ENCODE data around the gene ZMYND15. TPM values are rescaled to one million over a fixed set of nuclear protein-coding genes. Genes with fewer than 3 reads are reported as not detected.
"Not testable (repeated sequence)": the region's sequence is repeated elsewhere in the genome, so short reads cannot be mapped to it uniquely, and the experiment has no call there.

ZMYND15 gene
- polyA plus RNA-seq (2011; rRNA removed) = 0.15 and 0.16 TPM in 2 replicates
- 0.13 and 0.22 TPM in 2 replicates for polyA plus RNA-seq (2012; cell fraction: cytosol; rRNA removed)
- 0.96 and 1.1 TPM in 2 replicates for polyA plus RNA-seq (2012; cell fraction: nucleus; rRNA removed)
- 0.19 to 0.22 TPM (median 0.20 TPM) in 3 replicates for polyA plus RNA-seq (2017; fragmentation: RNase III; extraction: RNeasy Plus Mini Kit Qiagen cat#74134 plus additional on column Dnase treatment)
- polyA minus RNA-seq (2011; rRNA and poly(A)+ RNA removed) = 0.24 and 0.50 TPM in 2 replicates

GRCh38 chr17:4739122-4740024 is at the start of gene ZMYND15, which contains the start of gene CXCL16:
ZMYND15 (plus strand) TSS chr17:4739833; CDS start chr17:4740549, 716 bp downstream.
CXCL16 (minus strand) TSS chr17:4739928; CDS start chr17:4739339, 589 bp downstream.
- H3K9me3 ChIP-seq = no peaks in the 10 kb centered on the region
- 4% methylated on average over 50 of the region's 100 CpGs for WGBS (ENCODE audit: missing lambda C conversion rate)
- CTCF ChIA-PET = interaction anchor here (1.2 to 10.2 kb wide), 4 partner anchors 9 to 173 kb away, joined by 3 to 115 read pairs (median 4); partner anchors contain the start of genes ARRB2, GLTPD2 and VMO1
- POLR2A ChIA-PET = interaction anchor here (1.0 to 1.8 kb wide), 2 partner anchors 29 to 51 kb away, joined by 3 to 6 read pairs; no protein-coding TSS in a partner anchor
- H3K4me2 ChIP-seq = peak within 1 kb of the TSS; percentile 99
- no peak for FAIRE-seq
- peak within 1 kb of the TSS; percentile 86 for H3K4me3 ChIP-seq
- peak within 1 kb of the TSS; percentile 79 to 87 for H3K27ac ChIP-seq
- DNase-seq (ENCODE audit: low read depth in 1 of 2, low spot score in 1 of 2) = peak; percentile 39 to 85
- peak; percentile 63 for TF ChIP-seq PHF8 (IDR thresholded peaks at IDR 0.05; ENCODE audit: borderline replicate concordance, low read depth)
- TF ChIP-seq MAZ (IDR thresholded peaks at IDR 0.05; ENCODE audit: borderline replicate concordance, low read depth, low read length) = no peak
- no peak for TF ChIP-seq NPAS2 (CRISPR knock-in tag; IDR thresholded peaks at IDR 0.05; ENCODE audit: borderline replicate concordance)
- TF ChIP-seq RNF2 (IDR thresholded peaks at IDR 0.05; ENCODE audit: borderline replicate concordance, low read depth) = peak; percentile 89
- no peak for TF ChIP-seq ZNF302 (CRISPR knock-in tag; IDR thresholded peaks at IDR 0.05)
- TF ChIP-seq NFE2L2 (conservative IDR thresholded peaks at IDR 0.05; ENCODE audit: low read length) = no peak
- TF ChIP-seq HES2 (IDR thresholded peaks at IDR 0.05) = no peak
- peak; percentile 68 for TF ChIP-seq MAX (IDR thresholded peaks at IDR 0.05)
- peak; percentile 38 for TF ChIP-seq POLR2A (IDR thresholded peaks at IDR 0.05; ENCODE audit: low read length)
- TF ChIP-seq E2F6 (IDR thresholded peaks at IDR 0.05; ENCODE audit: borderline replicate concordance, low read depth) = peak; percentile 67
- peak in 1 of 2 experiments; percentile 27; a peak in 2 of 5 replicates for TF ChIP-seq JUN (IDR thresholded peaks at IDR 0.05)
- TF ChIP-seq TFCP2L1 (CRISPR knock-in tag; IDR thresholded peaks at IDR 0.05) = no peak
- peak; percentile 63 to 76 for ATAC-seq
- H3K4me1 ChIP-seq = peaks cover 9% of the 10 kb centered on the region

- ATAC-seq; POLR2A ChIA-PET; DNase-seq (ENCODE audit: low read depth in 1 of 2, low spot score in 1 of 2): not testable (repeated sequence)
Observed at GRCh38 chr17:4689872-4690271, 49.8 kb upstream of the ZMYND15 start.

GRCh38 chr17:4690745-4691144 is 48.9 kb upstream of the ZMYND15 start:
- ATAC-seq (peak; percentile 57 to 62; a peak in 4 of 6 replicates), DNase-seq (ENCODE audit: low read depth in 1 of 2, low spot score in 1 of 2) (no peak), FAIRE-seq (no peak)
- Histone ChIP-seq H3K27ac (no peak overlapping the region), H3K4me2 (no peak overlapping the region), H3K4me3 (no peak overlapping the region), H3K9me3 (no peaks in the 10 kb centered on the region), H3K4me1 (peaks cover 5% of the 10 kb centered on the region; the same call in 2 of the 3 replicates)
- POLR2A ChIA-PET = no interaction called here
- CTCF ChIA-PET = interaction anchor here (0.5 to 3.4 kb wide), 12 partner anchors 11 to 703 kb away, joined by 3 to 11 read pairs (median 4); no protein-coding TSS in a partner anchor
- 95% methylated on average over 2 of the region's 2 CpGs for WGBS (ENCODE audit: missing lambda C conversion rate)
- TF ChIP-seq PHF8 (IDR thresholded peaks at IDR 0.05; ENCODE audit: borderline replicate concordance, low read depth) (no peak), HOXA7 (CRISPR knock-in tag; IDR thresholded peaks at IDR 0.05) (no peak)

More at GRCh38 chr17:4689872-4690271, 49.8 kb upstream of the ZMYND15 start:
- FAIRE-seq, H3K27ac ChIP-seq, H3K4me2 ChIP-seq, H3K4me3 ChIP-seq, H3K4me1 ChIP-seq, H3K9me3 ChIP-seq: not testable (repeated sequence)
- CTCF ChIA-PET = interaction anchor here (0.5 to 3.4 kb wide), 6 partner anchors 10 to 123 kb away, joined by 3 to 11 read pairs (median 4); no protein-coding TSS in a partner anchor
- WGBS (ENCODE audit: missing lambda C conversion rate) = 87% methylated on average over 12 of the region's 12 CpGs

GRCh38 chr17:4691686-4692085 is 47.9 kb upstream of the ZMYND15 start:
- no peak overlapping the region for H3K27ac ChIP-seq
- POLR2A ChIA-PET = no interaction called here
- H3K4me2 ChIP-seq = no peak overlapping the region
- H3K4me3 ChIP-seq = no peak overlapping the region
- CTCF ChIA-PET = interaction anchor here (0.8 to 3.4 kb wide), 8 partner anchors 11 to 191 kb away, joined by 3 to 11 read pairs (median 5); no protein-coding TSS in a partner anchor
- H3K9me3 ChIP-seq = no peaks in the 10 kb centered on the region
- 83% methylated on average over 8 of the region's 8 CpGs for WGBS (ENCODE audit: missing lambda C conversion rate)
- FAIRE-seq = no peak
- no peak for TF ChIP-seq KDM1A (IDR thresholded peaks at IDR 0.05; ENCODE audit: low read depth)
- TF ChIP-seq ZC3H11A (IDR thresholded peaks at IDR 0.05) = no peak
- TF ChIP-seq HOXB5 (CRISPR knock-in tag; IDR thresholded peaks at IDR 0.05) = no peak
- TF ChIP-seq RAD21 (conservative IDR thresholded peaks at IDR 0.05 in 1 of 2, IDR thresholded peaks at IDR 0.05 in 1 of 2) = no peak
- no peak for TF ChIP-seq ZFP36 (IDR thresholded peaks at IDR 0.05; ENCODE audit: borderline replicate concordance, partially characterized antibody)
- no peak for TF ChIP-seq GATA3 (IDR thresholded peaks at IDR 0.05; ENCODE audit: borderline replicate concordance)
- DNase-seq (ENCODE audit: low read depth in 1 of 2, low spot score in 1 of 2) = no peak
- H3K4me1 ChIP-seq = peaks cover 5% of the 10 kb centered on the region; the same call in 2 of the 3 replicates
- no peak; a peak in 1 of 6 replicates for ATAC-seq

Measured in A549 (cell line).